HepG2 (cell line): ENCODE data around the gene RAE1. TPM values are rescaled to one million over a fixed set of nuclear protein-coding genes. Genes with fewer than 3 reads are reported as not detected.
A peak's percentile ranks its signal among the peaks of the same experiment; 100 is the strongest.

Experiments
- CREB1 ChIP-seq, 2 experiments: fragments of 450-650 bp in 1 of 2; IDR thresholded peaks; 2 replicates each; pipeline ENCODE4 v1.6.1; 2016 to 2017; ENCODE audit warnings: control low read depth in 1 of 2, mild to moderate bottlenecking in 1 of 2, missing compliant biosample characterization in 1 of 2, missing genetic modification characterization in 1 of 2
- DBP ChIP-seq: sonication (generic); formaldehyde crosslinking; IDR thresholded peaks from 2 replicates; pipeline ENCODE4 v1.4.0; 2020; ENCODE audit warnings: missing genetic modification reagents; ENCODE audit errors: not compliant biosample characterization
- ESRRA ChIP-seq: sonication (generic); formaldehyde crosslinking; IDR thresholded peaks from 2 replicates; pipeline ENCODE4 v1.5.1; 2020; ENCODE audit warnings: mild to moderate bottlenecking, low read depth, missing genetic modification reagents
- ETV6 ChIP-seq: sonication (generic); formaldehyde crosslinking; conservative IDR thresholded peaks from 2 replicates; pipeline ENCODE4 v1.4.0; 2020; ENCODE audit warnings: missing genetic modification reagents
- MIER3 ChIP-seq: IDR thresholded peaks from 2 replicates; pipeline ENCODE4 v1.6.1; 2016; ENCODE audit warnings: missing compliant biosample characterization, borderline replicate concordance
- PAXIP1 ChIP-seq: sonication (generic); formaldehyde crosslinking; conservative IDR thresholded peaks from 2 replicates; pipeline ENCODE4 v1.4.0; 2020; ENCODE audit warnings: mild to moderate bottlenecking, missing genetic modification reagents, moderate library complexity
- RXRA ChIP-seq: sonication (generic); formaldehyde crosslinking; IDR thresholded peaks from 2 replicates; pipeline ENCODE4 v1.5.1; 2020; ENCODE audit warnings: missing genetic modification reagents
- SRSF1 ChIP-seq: fragments of 200-400 bp; formaldehyde crosslinking; optimal IDR thresholded peaks from 2 replicates; pipeline ENCODE3; 2017; ENCODE audit warnings: mild to moderate bottlenecking, low read depth, low read length, moderate library complexity
- SYNCRIP ChIP-seq: fragments of 200-400 bp; formaldehyde crosslinking; IDR thresholded peaks from 2 replicates; pipeline ENCODE4 v1.6.1; 2018; ENCODE audit warnings: mild to moderate bottlenecking, low read depth, low read length; ENCODE audit not compliant: insufficient read depth
- ZFP82 ChIP-seq: sonication (generic); formaldehyde crosslinking; IDR thresholded peaks from 2 replicates; pipeline ENCODE4 v1.5.1; 2020; ENCODE audit warnings: mild to moderate bottlenecking, missing genetic modification reagents, borderline replicate concordance
- ZFYVE20 ChIP-seq: sonication (generic); formaldehyde crosslinking; IDR thresholded peaks from 2 replicates; pipeline ENCODE4 v1.8.0; 2023; ENCODE audit warnings: low read depth, mild to moderate bottlenecking, moderate library complexity, missing genetic modification reagents, borderline replicate concordance
- ZNF441 ChIP-seq: sonication (generic); formaldehyde crosslinking; IDR thresholded peaks from 2 replicates; pipeline ENCODE4 v1.7.0; 2021; ENCODE audit warnings: missing genetic modification reagents, borderline replicate concordance
- ZNF556 ChIP-seq: sonication (generic); formaldehyde crosslinking; IDR thresholded peaks from 2 replicates; pipeline ENCODE4 v1.4.0; 2020; ENCODE audit warnings: mild to moderate bottlenecking, missing genetic modification reagents, borderline replicate concordance
- ZNF672 ChIP-seq: sonication (generic); formaldehyde crosslinking; IDR thresholded peaks from 2 replicates; pipeline ENCODE4 v1.8.1; 2022; ENCODE audit warnings: missing genetic modification reagents
- ZNF768 ChIP-seq: sonication (generic); formaldehyde crosslinking; IDR thresholded peaks from 2 replicates; pipeline ENCODE4 v1.4.0; 2020; ENCODE audit warnings: missing genetic modification reagents
- polyA plus RNA-seq, 8 experiments: library from polyadenylated mRNA; depleted of rRNA in 3 of 8; stranded (reverse) in 7 of 8; unstranded in 1 of 8; fragments of >200 nt; fragmentation: Illumina TruSeq in 4 of 8; extraction: Trizol in 4 of 8; gene quantifications; 2 replicates each; pipeline versions ENCODE4 v1.2.1 to v1.2.3, GENCODE V29; 2011 to 2016; ENCODE audit warnings: low read depth in 4 of 8, missing spikeins in 1 of 8, mixed read lengths in 1 of 8; ENCODE audit not compliant: insufficient read depth in 1 of 8
- total RNA-seq, 5 experiments: library from RNA; depleted of rRNA; stranded (reverse); fragments of >200 nt; fragmentation: Illumina TruSeq; extraction: Trizol; gene quantifications; 2 replicates each; pipeline ENCODE4 v1.2.3, GENCODE V29; 2016; ENCODE audit warnings: low read depth in 1 of 5
- TF ChIP-seq, protein P1 (sequence below): sonication (generic); formaldehyde crosslinking; IDR thresholded peaks from 2 replicates; pipeline ENCODE4 v1.5.1; 2020; ENCODE audit warnings: missing genetic modification reagents, mild to moderate bottlenecking, borderline replicate concordance
- TF ChIP-seq, protein P2 (sequence below): sonication (generic); formaldehyde crosslinking; IDR thresholded peaks from 2 replicates; pipeline ENCODE4 v1.4.0; 2020; ENCODE audit warnings: mild to moderate bottlenecking, missing genetic modification reagents, borderline replicate concordance
- TF ChIP-seq, protein P3 (sequence below): IDR thresholded peaks from 2 replicates; pipeline ENCODE4 v1.6.1; 2016; ENCODE audit warnings: low read depth, control low read depth

The RAE1 gene
- total and polyA plus RNA-seq, 2 of the 13 experiments (the other 11 are each of a cell fraction or from before 2014, with no cell fraction given): 36.1 to 72.9 TPM

DNA sequence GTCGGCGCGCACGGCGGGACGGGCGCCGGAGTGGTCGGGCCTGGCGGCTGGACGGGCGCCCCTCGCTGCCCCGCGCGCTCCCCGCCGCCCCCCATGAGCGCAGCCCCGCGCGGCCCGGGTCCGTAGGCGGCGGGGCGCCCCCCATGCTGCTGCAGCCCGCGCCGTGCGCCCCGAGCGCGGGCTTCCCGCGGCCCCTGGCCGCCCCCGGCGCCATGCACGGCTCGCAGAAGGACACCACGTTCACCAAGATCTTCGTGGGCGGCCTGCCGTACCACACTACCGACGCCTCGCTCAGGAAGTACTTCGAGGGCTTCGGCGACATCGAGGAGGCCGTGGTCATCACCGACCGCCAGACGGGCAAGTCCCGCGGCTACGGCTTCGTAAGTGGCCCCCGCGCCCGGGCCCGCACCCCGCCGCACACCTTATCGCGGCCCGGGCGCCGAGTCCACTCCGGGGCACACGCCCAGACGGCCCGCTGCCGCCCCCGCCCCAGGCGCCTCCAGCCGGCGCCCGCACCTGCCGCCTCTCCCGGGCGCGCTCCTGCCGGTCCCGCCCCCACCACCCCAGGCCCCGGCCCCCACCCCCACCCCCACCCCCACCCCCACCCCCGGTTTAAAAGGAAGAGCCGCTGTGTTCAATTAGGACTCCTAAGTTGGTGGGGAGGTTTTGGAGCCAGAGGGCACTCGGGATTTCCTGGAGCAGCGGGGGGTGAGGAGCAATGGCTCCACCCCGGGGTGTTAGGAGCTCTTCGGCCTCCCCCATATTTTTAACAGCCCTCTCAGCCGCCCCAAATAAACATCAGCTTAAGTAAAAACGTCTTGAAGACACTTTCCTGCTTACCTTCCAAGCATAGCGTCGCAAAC lies 40.6 kb downstream of the RAE1 start (continued):
- peak; percentile 32 for TF ChIP-seq SRSF1
- TF ChIP-seq RXRA (CRISPR knock-in tag): 0 out of 2 replicates have a peak, but pooled peaks have one; percentile 11
- no peak for TF ChIP-seq CREB1 (IDR thresholded peaks at IDR 0.05)
- TF ChIP-seq CREB1 (CRISPR knock-in tag; IDR thresholded peaks at IDR 0.05): no peak
- TF ChIP-seq, protein P1, sequence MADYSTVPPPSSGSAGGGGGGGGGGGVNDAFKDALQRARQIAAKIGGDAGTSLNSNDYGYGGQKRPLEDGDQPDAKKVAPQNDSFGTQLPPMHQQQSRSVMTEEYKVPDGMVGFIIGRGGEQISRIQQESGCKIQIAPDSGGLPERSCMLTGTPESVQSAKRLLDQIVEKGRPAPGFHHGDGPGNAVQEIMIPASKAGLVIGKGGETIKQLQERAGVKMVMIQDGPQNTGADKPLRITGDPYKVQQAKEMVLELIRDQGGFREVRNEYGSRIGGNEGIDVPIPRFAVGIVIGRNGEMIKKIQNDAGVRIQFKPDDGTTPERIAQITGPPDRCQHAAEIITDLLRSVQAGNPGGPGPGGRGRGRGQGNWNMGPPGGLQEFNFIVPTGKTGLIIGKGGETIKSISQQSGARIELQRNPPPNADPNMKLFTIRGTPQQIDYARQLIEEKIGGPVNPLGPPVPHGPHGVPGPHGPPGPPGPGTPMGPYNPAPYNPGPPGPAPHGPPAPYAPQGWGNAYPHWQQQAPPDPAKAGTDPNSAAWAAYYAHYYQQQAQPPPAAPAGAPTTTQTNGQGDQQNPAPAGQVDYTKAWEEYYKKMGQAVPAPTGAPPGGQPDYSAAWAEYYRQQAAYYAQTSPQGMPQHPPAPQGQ (CRISPR knock-in tag): no peak
- TF ChIP-seq ZFYVE20: peak; percentile 84; the same call in 1 of the 2 replicates
- peak; percentile 25; the same call in 1 of the 2 replicates for TF ChIP-seq ESRRA (CRISPR knock-in tag)
- TF ChIP-seq ZFP82: 0 out of 2 replicates have a peak, but pooled peaks have one; percentile 42
- no peak; the same call in 1 of the 2 replicates for TF ChIP-seq ZNF672 (CRISPR knock-in tag)
- TF ChIP-seq, protein P2, sequence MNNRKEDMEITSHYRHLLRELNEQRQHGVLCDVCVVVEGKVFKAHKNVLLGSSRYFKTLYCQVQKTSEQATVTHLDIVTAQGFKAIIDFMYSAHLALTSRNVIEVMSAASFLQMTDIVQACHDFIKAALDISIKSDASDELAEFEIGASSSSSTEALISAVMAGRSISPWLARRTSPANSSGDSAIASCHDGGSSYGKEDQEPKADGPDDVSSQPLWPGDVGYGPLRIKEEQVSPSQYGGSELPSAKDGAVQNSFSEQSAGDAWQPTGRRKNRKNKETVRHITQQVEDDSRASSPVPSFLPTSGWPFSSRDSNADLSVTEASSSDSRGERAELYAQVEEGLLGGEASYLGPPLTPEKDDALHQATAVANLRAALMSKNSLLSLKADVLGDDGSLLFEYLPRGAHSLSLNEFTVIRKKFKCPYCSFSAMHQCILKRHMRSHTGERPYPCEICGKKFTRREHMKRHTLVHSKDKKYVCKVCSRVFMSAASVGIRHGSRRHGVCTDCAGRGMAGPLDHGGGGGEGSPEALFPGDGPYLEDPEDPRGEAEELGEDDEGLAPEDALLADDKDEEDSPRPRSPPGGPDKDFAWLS (CRISPR knock-in tag): no peak
- TF ChIP-seq PAXIP1: no peak
- no peak for TF ChIP-seq ZNF556 (CRISPR knock-in tag)
- no peak for TF ChIP-seq MIER3
- no peak for TF ChIP-seq SYNCRIP
- 0 out of 2 replicates have a peak, but pooled peaks have one; percentile 33 for TF ChIP-seq ETV6
- TF ChIP-seq, protein P3, sequence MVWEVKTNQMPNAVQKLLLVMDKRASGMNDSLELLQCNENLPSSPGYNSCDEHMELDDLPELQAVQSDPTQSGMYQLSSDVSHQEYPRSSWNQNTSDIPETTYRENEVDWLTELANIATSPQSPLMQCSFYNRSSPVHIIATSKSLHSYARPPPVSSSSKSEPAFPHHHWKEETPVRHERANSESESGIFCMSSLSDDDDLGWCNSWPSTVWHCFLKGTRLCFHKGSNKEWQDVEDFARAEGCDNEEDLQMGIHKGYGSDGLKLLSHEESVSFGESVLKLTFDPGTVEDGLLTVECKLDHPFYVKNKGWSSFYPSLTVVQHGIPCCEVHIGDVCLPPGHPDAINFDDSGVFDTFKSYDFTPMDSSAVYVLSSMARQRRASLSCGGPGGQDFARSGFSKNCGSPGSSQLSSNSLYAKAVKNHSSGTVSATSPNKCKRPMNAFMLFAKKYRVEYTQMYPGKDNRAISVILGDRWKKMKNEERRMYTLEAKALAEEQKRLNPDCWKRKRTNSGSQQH (CRISPR knock-in tag): no peak
- TF ChIP-seq ZNF768 (CRISPR knock-in tag): peak; percentile 23; the same call in 1 of the 2 replicates
- TF ChIP-seq DBP: no peak
- TF ChIP-seq ZNF441: no peak; the same call in 1 of the 2 replicates
